Esophagus muscularis mucosa (tissue), 4 donors: ENCODE data around the gene DNAH1.
A peak's percentile ranks its signal among the peaks of the same experiment; 100 is the strongest.

ENCODE experiments used
- EP300 ChIP-seq: sonication (generic); formaldehyde crosslinking; IDR thresholded peaks from one replicate; pipeline ENCODE4 v1.6.1; 2017; ENCODE audit warnings: antibody characterized with exemption
- POLR2A ChIP-seq: fragments of 450-650 bp; IDR thresholded peaks from one replicate; pipeline ENCODE4 v1.6.1; 2017; ENCODE audit warnings: antibody characterized with exemption, moderate library complexity, mild to moderate bottlenecking, low read depth
- TF ChIP-seq, protein P1 (sequence below), 3 experiments: fragments of 200-600 bp in 2 of 3; fragments of 450-650 bp in 1 of 3; sonication (generic) in 2 of 3; IDR thresholded peaks; one replicate each; pipeline ENCODE4 v1.5.1; 2017 to 2019; ENCODE audit warnings: antibody characterized with exemption in 3 of 3, mild to moderate bottlenecking in 2 of 3, moderate library complexity in 1 of 3

DNA sequence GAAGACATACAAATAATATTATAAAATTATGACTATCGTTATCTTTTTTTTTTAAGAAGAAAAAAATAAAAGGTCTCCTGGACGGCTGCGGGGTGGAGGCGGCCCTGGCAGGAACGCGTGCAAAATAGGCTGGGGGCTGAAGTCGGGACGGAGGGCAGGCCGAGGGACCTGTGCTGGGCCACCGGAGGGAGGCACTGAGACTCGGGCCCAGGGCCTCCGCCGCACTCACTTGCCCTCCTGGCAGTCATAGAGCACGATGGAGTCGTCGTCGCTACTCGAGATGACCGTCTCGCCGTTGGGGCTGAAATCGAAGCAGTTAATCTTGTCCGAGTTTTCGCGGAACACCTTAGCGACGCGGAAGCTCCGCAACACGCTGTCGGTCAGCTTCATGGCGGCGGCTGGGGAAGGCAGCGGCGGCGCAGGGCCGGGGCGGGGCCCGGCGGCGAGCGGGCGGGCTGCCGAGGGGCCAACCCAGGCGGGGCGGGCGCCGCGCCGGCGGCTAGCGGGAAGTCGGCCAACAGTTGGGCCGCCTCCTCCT is 38.1 kb upstream of the DNAH1 start:
- TF ChIP-seq, protein P1, sequence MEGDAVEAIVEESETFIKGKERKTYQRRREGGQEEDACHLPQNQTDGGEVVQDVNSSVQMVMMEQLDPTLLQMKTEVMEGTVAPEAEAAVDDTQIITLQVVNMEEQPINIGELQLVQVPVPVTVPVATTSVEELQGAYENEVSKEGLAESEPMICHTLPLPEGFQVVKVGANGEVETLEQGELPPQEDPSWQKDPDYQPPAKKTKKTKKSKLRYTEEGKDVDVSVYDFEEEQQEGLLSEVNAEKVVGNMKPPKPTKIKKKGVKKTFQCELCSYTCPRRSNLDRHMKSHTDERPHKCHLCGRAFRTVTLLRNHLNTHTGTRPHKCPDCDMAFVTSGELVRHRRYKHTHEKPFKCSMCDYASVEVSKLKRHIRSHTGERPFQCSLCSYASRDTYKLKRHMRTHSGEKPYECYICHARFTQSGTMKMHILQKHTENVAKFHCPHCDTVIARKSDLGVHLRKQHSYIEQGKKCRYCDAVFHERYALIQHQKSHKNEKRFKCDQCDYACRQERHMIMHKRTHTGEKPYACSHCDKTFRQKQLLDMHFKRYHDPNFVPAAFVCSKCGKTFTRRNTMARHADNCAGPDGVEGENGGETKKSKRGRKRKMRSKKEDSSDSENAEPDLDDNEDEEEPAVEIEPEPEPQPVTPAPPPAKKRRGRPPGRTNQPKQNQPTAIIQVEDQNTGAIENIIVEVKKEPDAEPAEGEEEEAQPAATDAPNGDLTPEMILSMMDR (IDR thresholded peaks at IDR 0.05) = peak; percentile 13 to 56 (median 26)
- TF ChIP-seq POLR2A = no peak
- TF ChIP-seq EP300 = no peak
